GM18502 (cell line): ENCODE results near the gene NOTCH3.

Source experiments
- ATAC-seq: cut with Tn5 transposase; IDR thresholded peaks from one replicate; pipeline ENCODE4 v1.9.1; 2021; ENCODE audit warnings: mild to moderate bottlenecking; ENCODE audit not compliant: unreplicated experiment, poor library complexity

NOTCH3 gene

GRCh38 chr19:15128162-15128770 is 72.5 kb downstream of the NOTCH3 start:
- no peak for ATAC-seq

DNA sequence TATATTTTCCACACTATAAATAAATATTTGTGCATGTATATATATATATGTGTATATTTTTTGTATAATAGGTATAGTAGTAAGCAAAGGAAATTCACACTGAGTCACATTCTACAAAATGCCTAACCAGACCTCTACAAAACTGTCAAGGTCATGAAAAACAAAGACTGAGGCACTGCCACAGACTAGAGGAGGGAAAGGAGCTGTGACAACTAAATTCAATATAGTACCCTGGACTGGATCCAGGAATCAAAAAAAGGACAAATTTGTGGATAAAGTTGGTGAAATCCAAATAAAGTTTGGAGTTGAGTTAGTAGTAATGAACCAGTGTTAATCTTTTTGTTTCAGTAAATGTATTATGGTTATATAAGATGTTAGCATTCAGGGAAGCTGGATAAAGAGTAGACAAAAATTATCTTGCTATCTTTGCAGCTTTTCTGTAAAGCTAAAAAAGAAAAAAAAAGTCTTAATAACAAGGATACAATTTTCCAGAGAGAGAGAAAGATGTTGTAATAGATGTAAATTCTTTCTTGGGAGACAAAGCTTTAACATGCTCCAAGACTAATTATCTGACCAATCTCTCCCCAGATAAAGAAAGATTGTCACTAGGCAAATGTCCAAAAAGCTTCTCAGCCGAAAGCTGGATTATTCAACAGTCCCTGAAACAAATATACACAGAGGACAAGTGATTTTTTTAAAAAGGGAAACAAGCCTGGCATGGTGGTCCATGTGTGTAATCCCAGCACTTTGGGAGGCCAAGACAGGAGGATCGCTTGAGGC is 74.5 kb downstream of the NOTCH3 start:
- ATAC-seq: no peak

GRCh38 chr19:15125232-15126067 is 75.3 kb downstream of the NOTCH3 start:
- peak; percentile 90 for ATAC-seq

DNA sequence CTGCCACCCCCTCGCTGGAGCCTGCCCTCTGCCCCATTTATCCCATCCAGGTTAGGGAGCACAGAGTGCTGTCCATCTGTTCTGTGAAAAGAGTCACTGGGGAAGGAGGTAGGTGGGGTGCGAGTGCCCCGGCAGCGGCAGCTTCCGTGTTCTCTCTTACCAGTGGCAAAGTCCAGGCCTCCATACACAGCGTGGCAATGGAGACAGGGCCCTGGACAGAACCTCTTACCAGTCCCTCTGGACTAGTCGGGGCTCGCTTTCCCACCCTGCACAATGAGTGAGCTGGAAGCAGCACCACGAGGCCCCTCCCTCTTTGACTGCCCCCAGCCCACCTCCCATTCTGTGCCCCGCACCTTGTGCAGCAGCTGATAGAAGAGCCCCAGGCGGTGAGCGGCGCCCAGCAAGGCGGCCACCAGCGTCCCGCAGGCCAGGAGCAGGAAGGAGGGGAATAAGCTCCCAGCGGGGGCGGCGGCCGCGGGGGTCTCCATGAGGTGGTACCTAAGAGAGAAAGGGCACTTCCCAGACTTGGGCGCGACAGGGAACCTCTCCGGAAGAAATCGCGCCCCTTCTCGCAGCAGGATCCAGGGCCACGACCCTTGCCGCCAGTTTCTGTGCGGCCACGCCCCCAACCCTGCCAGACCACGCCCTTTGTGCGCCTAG is 76.1 kb downstream of the NOTCH3 start:
- no peak for ATAC-seq

DNA sequence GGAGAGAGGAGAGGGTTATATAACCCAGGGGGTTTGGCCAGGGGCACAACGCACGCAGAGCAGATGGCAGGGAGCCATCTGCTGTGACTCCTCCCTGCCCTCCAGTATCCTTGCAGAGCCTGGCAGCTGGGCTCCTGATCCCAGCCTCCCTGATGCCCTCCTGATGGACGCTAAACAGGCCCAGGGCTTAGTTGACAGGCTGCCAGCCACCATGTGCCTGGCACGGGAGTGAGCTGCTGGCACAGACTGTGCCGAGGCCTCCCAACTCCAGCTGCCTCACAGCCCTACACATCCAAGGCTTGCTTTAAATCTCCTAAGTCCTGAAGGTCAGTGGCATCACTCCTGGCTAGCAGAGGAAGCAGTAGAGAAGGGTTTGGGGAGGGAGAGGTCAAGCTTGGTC is 76.9 kb downstream of the NOTCH3 start:
- ATAC-seq: no peak

- ATAC-seq: no peak
Observed at GRCh38 chr19:15123031-15123890, 77.5 kb downstream of the NOTCH3 start.

DNA sequence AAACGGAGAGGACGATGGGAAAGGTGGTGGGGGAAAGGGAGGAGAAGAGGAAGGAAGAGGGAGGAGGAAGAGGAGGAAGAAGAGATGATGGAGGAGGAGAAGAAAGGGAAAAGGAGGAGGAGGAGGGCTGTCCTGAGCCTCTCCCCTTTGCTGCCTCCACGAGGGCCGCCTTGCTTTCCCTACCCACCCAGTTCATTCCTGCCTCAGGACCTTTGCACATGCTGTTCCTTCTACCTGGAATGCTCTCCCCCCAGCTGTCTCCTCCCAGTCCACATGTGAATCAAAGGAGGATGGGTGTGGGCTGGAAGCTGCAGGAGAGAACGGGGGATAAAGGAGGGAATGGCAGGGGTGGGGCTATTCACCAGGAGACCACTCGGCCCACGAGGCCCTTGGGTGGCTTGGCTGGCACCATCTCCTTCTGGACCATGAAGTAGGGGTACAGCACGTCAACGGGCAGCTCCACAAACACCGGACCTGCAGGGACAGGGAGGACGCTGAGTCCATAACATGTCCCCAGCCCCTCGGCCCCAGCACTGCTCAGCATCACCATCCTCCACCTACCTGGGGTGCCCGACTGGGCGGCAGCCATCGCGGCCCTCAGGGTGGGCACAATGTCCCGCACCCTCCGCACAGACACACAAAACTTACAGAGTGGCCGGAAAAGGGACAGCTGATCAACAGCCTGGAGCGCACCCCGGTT is 78.3 kb downstream of the NOTCH3 start:
- ATAC-seq: no peak

- ATAC-seq: no peak
Observed at GRCh38 chr19:15120135-15121026, 80.4 kb downstream of the NOTCH3 start.

DNA sequence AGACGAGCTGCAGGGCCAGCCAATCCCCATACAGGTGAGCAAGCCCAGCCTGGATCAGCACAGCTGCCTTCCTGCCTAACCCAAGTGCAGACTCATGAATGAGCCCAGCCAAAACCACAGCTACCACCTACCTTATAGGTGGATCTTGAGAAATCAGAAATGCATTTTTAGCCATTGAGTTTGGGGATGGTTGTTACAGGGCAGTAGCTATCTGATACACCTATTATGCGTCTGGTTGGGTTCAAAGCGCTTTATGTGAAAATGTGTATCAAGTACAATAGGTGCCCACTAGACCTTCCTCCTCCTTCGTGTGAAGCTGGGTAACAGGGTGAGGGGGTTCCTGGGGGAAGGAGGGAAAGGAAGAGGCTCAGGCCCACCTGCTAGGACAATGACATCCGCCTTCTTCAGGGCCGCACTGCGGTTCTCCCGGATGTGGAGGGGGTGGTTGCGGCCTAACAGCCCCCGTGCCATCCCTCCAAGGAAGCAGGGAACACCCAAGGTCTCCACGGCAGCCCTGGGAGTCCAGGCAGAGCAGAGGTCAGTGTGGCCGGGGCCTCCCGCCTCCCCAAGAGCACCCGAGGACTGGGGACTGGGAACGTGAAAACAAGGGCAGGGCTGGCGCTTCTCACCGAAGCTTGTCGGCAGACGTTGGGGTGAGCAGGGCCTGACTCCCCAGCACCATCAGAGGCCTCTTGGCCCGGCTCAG is 81.9 kb downstream of the NOTCH3 start:
- ATAC-seq: no peak

GRCh38 chr19:15118248-15118647 is 82.5 kb downstream of the NOTCH3 start:
- no peak for ATAC-seq

DNA sequence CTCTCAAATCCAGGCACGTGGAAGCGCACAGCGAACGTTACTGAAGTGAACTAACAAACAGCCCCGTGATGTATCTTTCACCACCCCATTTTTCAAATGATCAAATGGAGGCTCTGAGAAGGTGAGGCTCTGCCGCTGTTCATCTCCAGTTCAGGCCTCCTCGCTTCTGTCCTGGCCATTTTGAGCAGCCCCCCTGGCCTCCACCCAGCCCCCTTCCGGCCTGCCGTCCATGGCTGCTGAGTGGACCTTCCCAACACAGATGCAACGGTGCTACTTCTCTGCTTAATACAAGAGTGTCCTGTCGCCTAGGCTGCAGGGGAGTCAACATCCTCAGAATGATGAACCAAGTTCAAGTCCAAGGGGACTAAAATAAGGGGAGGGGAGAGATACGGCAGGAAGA is 83.9 kb downstream of the NOTCH3 start:
- ATAC-seq: no peak

GRCh38 chr19:15115762-15116615 is 84.8 kb downstream of the NOTCH3 start:
- ATAC-seq: no peak

GRCh38 chr19:15115080-15115479 is 85.7 kb downstream of the NOTCH3 start:
- ATAC-seq: no peak

- no peak for ATAC-seq
Observed at GRCh38 chr19:15114153-15114540, 86.6 kb downstream of the NOTCH3 start.

GRCh38 chr19:15113245-15114152 is 87.3 kb downstream of the NOTCH3 start:
- ATAC-seq: no peak

GRCh38 chr19:15112385-15112784 is 88.4 kb downstream of the NOTCH3 start:
- no peak for ATAC-seq
